Endothelial cell of umbilical vein (primary cell): ENCODE data around the gene PRKRIP1. TPM values are rescaled to one million over a fixed set of nuclear protein-coding genes. Genes with fewer than 3 reads are reported as not detected.
"Not testable (repeated sequence)": the region's sequence is repeated elsewhere in the genome, so short reads cannot be mapped to it uniquely, and the experiment has no call there.

Source experiments
- BruUV-seq: library from RNA; stranded (reverse); fragments of 400-500 nt; replicated peaks from 2 replicates; lab custom pipeline; 2021; lab: Mats Ljungman, UMichigan
- CTCF ChIA-PET: fragments of 300-600, 350-600 bp; sonication (Branson Sonifier 250); formaldehyde crosslinking; loops from one replicate; lab custom pipeline; 2021; ENCODE audit warnings: antibody characterized with exemption, inconsistent platforms; lab: Charles Lee
- POLR2A ChIA-PET: fragments of 300-600, 350-600 bp; sonication (Branson Sonifier 250); formaldehyde crosslinking; loops from one replicate; lab custom pipeline; 2021; ENCODE audit warnings: antibody characterized with exemption, inconsistent platforms; lab: Charles Lee
- DNase-seq: peaks from one replicate; pipeline ENCODE4 v3.0.0-alpha.2; 2011; ENCODE audit warnings: low read depth, low spot score
- FAIRE-seq: peaks from 2 replicates; lab custom pipeline; 2011; peaks lifted over from hg19 to GRCh38; lab: Jason Lieb, UNC
- H2AFZ ChIP-seq: 2 replicates; pipeline ENCODE4 v1.6.0; 2012; ENCODE audit warnings: low read depth, low read length, control low read depth, inconsistent platforms
- H3K27ac ChIP-seq: 2 replicates; pipeline ENCODE4 v1.5.1; 2011; ENCODE audit warnings: low read depth, mild to moderate bottlenecking, control low read depth, low read length, moderate library complexity; ENCODE audit not compliant: insufficient read depth
- H3K27me3 ChIP-seq, 2 experiments: 2 replicates each; pipeline versions ENCODE4 v1.6.0 to v1.6.1; 2011; ENCODE audit warnings: low read length in 2 of 2, mixed read lengths in 1 of 2; ENCODE audit not compliant: control insufficient read depth in 2 of 2, insufficient read depth in 2 of 2
- H3K36me3 ChIP-seq, 2 experiments: 2 replicates in 1 of 2; 3 replicates in 1 of 2; pipeline ENCODE4 v1.5.1; 2011; ENCODE audit warnings: low read length in 2 of 2, mild to moderate bottlenecking in 1 of 2, moderate library complexity in 1 of 2; ENCODE audit not compliant: control insufficient read depth in 2 of 2, insufficient read depth in 2 of 2; ENCODE audit errors: extremely low read depth in 1 of 2
- H3K4me1 ChIP-seq: 3 replicates; pipeline ENCODE4 v1.5.1; 2011; ENCODE audit warnings: mild to moderate bottlenecking, low read length; ENCODE audit not compliant: control insufficient read depth, insufficient read depth; ENCODE audit errors: extremely low read depth
- H3K4me2 ChIP-seq: 2 replicates; pipeline ENCODE4 v1.6.1; 2011; ENCODE audit warnings: low read length, control low read depth, mixed read lengths; ENCODE audit not compliant: insufficient read depth
- H3K4me3 ChIP-seq, 3 experiments: fragments of 200-600 bp in 1 of 3; sonication (generic), shearing (Covaris generic) in 1 of 3; replicated peaks in 1 of 3; 2 replicates each; pipeline ENCODE4 v1.5.1; 2011 to 2016; ENCODE audit warnings: control low read depth in 3 of 3, low read length in 3 of 3, mild to moderate bottlenecking in 2 of 3, inconsistent platforms in 1 of 3, low read depth in 1 of 3, moderate library complexity in 1 of 3; ENCODE audit not compliant: insufficient read depth in 1 of 3
- H3K79me2 ChIP-seq: 2 replicates; pipeline ENCODE4 v1.6.0; 2012; ENCODE audit warnings: low read length, inconsistent platforms; ENCODE audit not compliant: control insufficient read depth, insufficient read depth
- H3K9ac ChIP-seq: replicated peaks from 2 replicates; pipeline ENCODE3; 2011; ENCODE audit warnings: low read length, control low read depth; ENCODE audit not compliant: insufficient read depth; ENCODE audit errors: extremely low read depth
- H3K9me1 ChIP-seq: replicated peaks from 3 replicates; pipeline ENCODE4 v1.6.0; 2011; ENCODE audit warnings: mild to moderate bottlenecking, low read length; ENCODE audit not compliant: control insufficient read depth, insufficient read depth; ENCODE audit errors: extremely low read depth
- H3K9me3 ChIP-seq: replicated peaks from 2 replicates; pipeline ENCODE4 v1.5.1; 2012; ENCODE audit warnings: low read length, inconsistent platforms; ENCODE audit not compliant: control insufficient read depth, insufficient read depth
- H4K20me1 ChIP-seq: replicated peaks from 2 replicates; pipeline ENCODE3; 2011; ENCODE audit warnings: mild to moderate bottlenecking, low read length; ENCODE audit not compliant: control insufficient read depth, insufficient read depth; ENCODE audit errors: extremely low read depth
- CTCF ChIP-seq, 2 donors: IDR thresholded peaks; 1 replicate in 1 of 2; 2 replicates in 1 of 2; pipeline ENCODE4 v1.5.1; 2011; ENCODE audit warnings: low read length in 2 of 2, mild to moderate bottlenecking in 2 of 2, moderate library complexity in 2 of 2, control low read depth in 1 of 2, inconsistent platforms in 1 of 2, low read depth in 1 of 2; ENCODE audit not compliant: insufficient read depth in 1 of 2; ENCODE audit errors: extremely low read depth in 1 of 2
- EZH2 ChIP-seq: IDR thresholded peaks from 2 replicates; pipeline ENCODE4 v1.6.1; 2012; ENCODE audit warnings: borderline replicate concordance, low read depth, mild to moderate bottlenecking, moderate library complexity, low read length, inconsistent platforms; ENCODE audit not compliant: severe bottlenecking
- FOS ChIP-seq: IDR thresholded peaks from 2 replicates; pipeline ENCODE4 v1.6.1; 2011; ENCODE audit warnings: mild to moderate bottlenecking, low read length, moderate library complexity, borderline replicate concordance; ENCODE audit not compliant: insufficient read depth
- JUN ChIP-seq: IDR thresholded peaks from 2 replicates; pipeline ENCODE4 v1.6.1; 2011; ENCODE audit warnings: borderline replicate concordance, low read depth; ENCODE audit not compliant: insufficient read length, insufficient read depth
- POLR2AphosphoS5 ChIP-seq: IDR thresholded peaks from 2 replicates; pipeline ENCODE4 v1.6.1; 2012; ENCODE audit warnings: low read depth, mild to moderate bottlenecking, control low read depth, low read length, moderate library complexity; ENCODE audit not compliant: insufficient read depth
- dilution Hi-C: fragments of 300-500 bp; cut with MboI; formaldehyde crosslinking; loops from one replicate; pipeline ENCODE4 v1.15.0; 2019; ENCODE audit warnings: low sequenced_read_pairs; ENCODE audit not compliant: extremely low pct_ligation_motif_present
- intact Hi-C: fragments of 100-400 bp; cut with micrococcal nuclease; formaldehyde crosslinking; loops from one replicate; pipeline ENCODE4 v1.10.0; 2022
- polyA plus RNA-seq, 4 experiments: library from polyadenylated mRNA; depleted of rRNA in 3 of 4; stranded (reverse) in 3 of 4; unstranded in 1 of 4; fragments of >200 nt; gene quantifications; 2 replicates each; pipeline versions ENCODE4 v1.2.1 to v1.2.3, GENCODE V29; 2011 to 2012; ENCODE audit warnings: missing spikeins in 1 of 4
- total RNA-seq: library from RNA; stranded (reverse); gene quantifications from 2 replicates; pipeline ENCODE4 v1.2.3, GENCODE V29; 2021

Gene PRKRIP1
- total and polyA plus RNA-seq, 2 donors (not counting 3 experiments of a cell fraction or from before 2014, with no cell fraction given): 16.1 to 26.1 TPM

- CTCF ChIA-PET: interaction anchor here (0.6 to 2.2 kb wide), 11 partner anchors 8 to 61 kb away, joined by 3 to 13 read pairs (median 5); partner anchors contain the start of gene PRKRIP1
- H3K9me3 ChIP-seq: no peaks in the 10 kb centered on the region
- H2AFZ ChIP-seq: no peak overlapping the region
- peaks cover 20 to 37% of the 10 kb centered on the region in 2 experiments for H3K36me3 ChIP-seq
- TF ChIP-seq JUN (no peak), EZH2 (no peak), CTCF (IDR thresholded peaks at IDR 0.05; ENCODE audit: extremely low read depth in 1 of 2, insufficient read depth in 1 of 2, low read depth in 1 of 2, low read length in 2 of 2) (peak; percentile 39 to 66), POLR2AphosphoS5 (no peak), FOS (no peak)
- dilution Hi-C loops (no loop called here), intact Hi-C loops (loop anchor here (2.0 kb wide), 2 partner anchors 21 to 47 kb away; no protein-coding TSS in a partner anchor)
- BruUV-seq: no TSS peak
- no peak overlapping the region for H3K9ac ChIP-seq
- H3K4me3 ChIP-seq: no peak overlapping the region
- no peaks in the 10 kb centered on the region for H3K79me2 ChIP-seq
- H3K27me3 ChIP-seq: no peaks in the 10 kb centered on the region
- H4K20me1 ChIP-seq: no peaks in the 10 kb centered on the region
- POLR2A ChIA-PET: interaction anchor here (0.7 kb wide), 1 partner anchor 1529 kb away, joined by 5 read pairs; the partner anchor contains the start of gene SRRT
- FAIRE-seq (peak; percentile 72), DNase-seq (peak; percentile 50)
- no peak overlapping the region for H3K4me2 ChIP-seq
- no peak overlapping the region for H3K27ac ChIP-seq
- no peaks in the 10 kb centered on the region for H3K4me1 ChIP-seq
- H3K9me1 ChIP-seq: no peaks in the 10 kb centered on the region
Measured at GRCh38 chr7:102404005-102404861, 8.1 kb downstream of the PRKRIP1 start.

DNA sequence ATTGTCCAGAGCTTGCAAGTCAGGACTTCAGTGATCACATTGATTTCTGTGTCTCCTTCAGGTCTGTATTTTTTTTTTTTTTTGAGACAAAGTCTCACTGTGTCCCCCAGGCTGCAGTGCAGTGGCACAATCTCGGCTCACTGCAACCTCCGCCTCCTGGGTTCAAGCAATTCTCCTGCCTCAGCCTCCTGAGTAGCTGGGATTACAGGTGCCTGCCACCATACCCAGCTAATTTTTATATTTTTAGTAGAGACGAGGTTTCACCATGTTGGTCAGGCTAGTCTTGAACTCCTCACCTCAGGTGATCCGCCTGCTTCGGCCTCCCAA, 8.7 kb downstream of the PRKRIP1 start:
- peaks cover 19 to 34% of the 10 kb centered on the region in 2 experiments for H3K36me3 ChIP-seq
- CTCF ChIA-PET: interaction anchor here (0.7 to 2.2 kb wide), 10 partner anchors 8 to 61 kb away, joined by 3 to 13 read pairs (median 6); partner anchors contain the start of gene PRKRIP1
- BruUV-seq, H2AFZ ChIP-seq, H3K9me1 ChIP-seq, H3K4me1 ChIP-seq, H4K20me1 ChIP-seq, H3K9me3 ChIP-seq, FAIRE-seq, H3K4me2 ChIP-seq, H3K79me2 ChIP-seq, DNase-seq, dilution Hi-C loops, H3K27ac ChIP-seq, H3K27me3 ChIP-seq, H3K4me3 ChIP-seq, H3K9ac ChIP-seq: not testable (repeated sequence)
- intact Hi-C loops: loop anchor here (2.0 kb wide), 2 partner anchors 20 to 46 kb away; no protein-coding TSS in a partner anchor
- POLR2A ChIA-PET: interaction anchor here (0.7 kb wide), 1 partner anchor 1530 kb away, joined by 5 read pairs; the partner anchor contains the start of gene SRRT
